Endothelial cell of umbilical vein (primary cell): ENCODE data around the gene RXFP1. TPM values are rescaled to one million over a fixed set of nuclear protein-coding genes. Genes with fewer than 3 reads are reported as not detected.

Source experiments
- BruUV-seq: library from RNA; stranded (reverse); fragments of 400-500 nt; replicated peaks from 2 replicates; lab custom pipeline; 2021; lab: Mats Ljungman, UMichigan
- CTCF ChIA-PET: fragments of 300-600, 350-600 bp; sonication (Branson Sonifier 250); formaldehyde crosslinking; loops from one replicate; lab custom pipeline; 2021; ENCODE audit warnings: antibody characterized with exemption, inconsistent platforms; lab: Charles Lee
- POLR2A ChIA-PET: fragments of 300-600, 350-600 bp; sonication (Branson Sonifier 250); formaldehyde crosslinking; loops from one replicate; lab custom pipeline; 2021; ENCODE audit warnings: antibody characterized with exemption, inconsistent platforms; lab: Charles Lee
- DNase-seq: peaks from one replicate; pipeline ENCODE4 v3.0.0-alpha.2; 2011; ENCODE audit warnings: low read depth, low spot score
- FAIRE-seq: peaks from 2 replicates; lab custom pipeline; 2011; peaks lifted over from hg19 to GRCh38; lab: Jason Lieb, UNC
- H2AFZ ChIP-seq: 2 replicates; pipeline ENCODE4 v1.6.0; 2012; ENCODE audit warnings: low read depth, low read length, control low read depth, inconsistent platforms
- H3K27ac ChIP-seq: 2 replicates; pipeline ENCODE4 v1.5.1; 2011; ENCODE audit warnings: low read depth, mild to moderate bottlenecking, control low read depth, low read length, moderate library complexity; ENCODE audit not compliant: insufficient read depth
- H3K27me3 ChIP-seq, 2 experiments: 2 replicates each; pipeline versions ENCODE4 v1.6.0 to v1.6.1; 2011; ENCODE audit warnings: low read length in 2 of 2, mixed read lengths in 1 of 2; ENCODE audit not compliant: control insufficient read depth in 2 of 2, insufficient read depth in 2 of 2
- H3K36me3 ChIP-seq, 2 experiments: 2 replicates in 1 of 2; 3 replicates in 1 of 2; pipeline ENCODE4 v1.5.1; 2011; ENCODE audit warnings: low read length in 2 of 2, mild to moderate bottlenecking in 1 of 2, moderate library complexity in 1 of 2; ENCODE audit not compliant: control insufficient read depth in 2 of 2, insufficient read depth in 2 of 2; ENCODE audit errors: extremely low read depth in 1 of 2
- H3K4me1 ChIP-seq: 3 replicates; pipeline ENCODE4 v1.5.1; 2011; ENCODE audit warnings: mild to moderate bottlenecking, low read length; ENCODE audit not compliant: control insufficient read depth, insufficient read depth; ENCODE audit errors: extremely low read depth
- H3K4me2 ChIP-seq: 2 replicates; pipeline ENCODE4 v1.6.1; 2011; ENCODE audit warnings: low read length, control low read depth, mixed read lengths; ENCODE audit not compliant: insufficient read depth
- H3K4me3 ChIP-seq, 3 experiments: fragments of 200-600 bp in 1 of 3; sonication (generic), shearing (Covaris generic) in 1 of 3; replicated peaks in 1 of 3; 2 replicates each; pipeline ENCODE4 v1.5.1; 2011 to 2016; ENCODE audit warnings: control low read depth in 3 of 3, low read length in 3 of 3, mild to moderate bottlenecking in 2 of 3, inconsistent platforms in 1 of 3, low read depth in 1 of 3, moderate library complexity in 1 of 3; ENCODE audit not compliant: insufficient read depth in 1 of 3
- H3K79me2 ChIP-seq: 2 replicates; pipeline ENCODE4 v1.6.0; 2012; ENCODE audit warnings: low read length, inconsistent platforms; ENCODE audit not compliant: control insufficient read depth, insufficient read depth
- H3K9ac ChIP-seq: replicated peaks from 2 replicates; pipeline ENCODE3; 2011; ENCODE audit warnings: low read length, control low read depth; ENCODE audit not compliant: insufficient read depth; ENCODE audit errors: extremely low read depth
- H3K9me1 ChIP-seq: replicated peaks from 3 replicates; pipeline ENCODE4 v1.6.0; 2011; ENCODE audit warnings: mild to moderate bottlenecking, low read length; ENCODE audit not compliant: control insufficient read depth, insufficient read depth; ENCODE audit errors: extremely low read depth
- H3K9me3 ChIP-seq: replicated peaks from 2 replicates; pipeline ENCODE4 v1.5.1; 2012; ENCODE audit warnings: low read length, inconsistent platforms; ENCODE audit not compliant: control insufficient read depth, insufficient read depth
- H4K20me1 ChIP-seq: replicated peaks from 2 replicates; pipeline ENCODE3; 2011; ENCODE audit warnings: mild to moderate bottlenecking, low read length; ENCODE audit not compliant: control insufficient read depth, insufficient read depth; ENCODE audit errors: extremely low read depth
- CTCF ChIP-seq, 2 donors: IDR thresholded peaks; 1 replicate in 1 of 2; 2 replicates in 1 of 2; pipeline ENCODE4 v1.5.1; 2011; ENCODE audit warnings: low read length in 2 of 2, mild to moderate bottlenecking in 2 of 2, moderate library complexity in 2 of 2, control low read depth in 1 of 2, inconsistent platforms in 1 of 2, low read depth in 1 of 2; ENCODE audit not compliant: insufficient read depth in 1 of 2; ENCODE audit errors: extremely low read depth in 1 of 2
- EZH2 ChIP-seq: IDR thresholded peaks from 2 replicates; pipeline ENCODE4 v1.6.1; 2012; ENCODE audit warnings: borderline replicate concordance, low read depth, mild to moderate bottlenecking, moderate library complexity, low read length, inconsistent platforms; ENCODE audit not compliant: severe bottlenecking
- FOS ChIP-seq: IDR thresholded peaks from 2 replicates; pipeline ENCODE4 v1.6.1; 2011; ENCODE audit warnings: mild to moderate bottlenecking, low read length, moderate library complexity, borderline replicate concordance; ENCODE audit not compliant: insufficient read depth
- GATA2 ChIP-seq: IDR thresholded peaks from 2 replicates; pipeline ENCODE4 v1.7.0; 2011; ENCODE audit warnings: low read depth, mild to moderate bottlenecking, moderate library complexity, mixed read lengths, low read length; ENCODE audit not compliant: insufficient read length, insufficient read depth
- JUN ChIP-seq: IDR thresholded peaks from 2 replicates; pipeline ENCODE4 v1.6.1; 2011; ENCODE audit warnings: borderline replicate concordance, low read depth; ENCODE audit not compliant: insufficient read length, insufficient read depth
- MAX ChIP-seq: IDR thresholded peaks from 2 replicates; pipeline ENCODE4 v1.6.1; 2011; ENCODE audit not compliant: insufficient read depth, insufficient read length
- MYC ChIP-seq: IDR thresholded peaks from one replicate; pipeline ENCODE4 v1.6.1; 2011; ENCODE audit warnings: mild to moderate bottlenecking, low read depth, low read length
- POLR2A ChIP-seq: IDR thresholded peaks from 2 replicates; pipeline ENCODE4 v1.6.1; 2012; ENCODE audit warnings: low read depth, mild to moderate bottlenecking, control low read depth, low read length
- POLR2AphosphoS5 ChIP-seq: IDR thresholded peaks from 2 replicates; pipeline ENCODE4 v1.6.1; 2012; ENCODE audit warnings: low read depth, mild to moderate bottlenecking, control low read depth, low read length, moderate library complexity; ENCODE audit not compliant: insufficient read depth
- dilution Hi-C: fragments of 300-500 bp; cut with MboI; formaldehyde crosslinking; loops from one replicate; pipeline ENCODE4 v1.15.0; 2019; ENCODE audit warnings: low sequenced_read_pairs; ENCODE audit not compliant: extremely low pct_ligation_motif_present
- intact Hi-C: fragments of 100-400 bp; cut with micrococcal nuclease; formaldehyde crosslinking; loops from one replicate; pipeline ENCODE4 v1.10.0; 2022
- polyA plus RNA-seq, 4 experiments: library from polyadenylated mRNA; depleted of rRNA in 3 of 4; stranded (reverse) in 3 of 4; unstranded in 1 of 4; fragments of >200 nt; gene quantifications; 2 replicates each; pipeline versions ENCODE4 v1.2.1 to v1.2.3, GENCODE V29; 2011 to 2012; ENCODE audit warnings: missing spikeins in 1 of 4
- total RNA-seq: library from RNA; stranded (reverse); gene quantifications from 2 replicates; pipeline ENCODE4 v1.2.3, GENCODE V29; 2021

RXFP1 gene
- total and polyA plus RNA-seq, 2 donors (not counting 3 experiments of a cell fraction or from before 2014, with no cell fraction given), result not detected

GRCh38 chr4:158636619-158637018 is 114.9 kb downstream of the RXFP1 start:
- Histone ChIP-seq H2AFZ (no peak overlapping the region), H3K4me3 (no peak overlapping the region), H3K9ac (no peak overlapping the region), H3K36me3 (no peaks in the 10 kb centered on the region), H3K9me1 (no peaks in the 10 kb centered on the region), H3K4me1 (no peaks in the 10 kb centered on the region), H3K27ac (no peak overlapping the region), H3K4me2 (no peak overlapping the region), H4K20me1 (no peaks in the 10 kb centered on the region), H3K9me3 (no peaks in the 10 kb centered on the region), H3K79me2 (no peaks in the 10 kb centered on the region), H3K27me3 (no peaks in the 10 kb centered on the region)
- intact Hi-C loops (no loop called here), dilution Hi-C loops (no loop called here)
- FAIRE-seq, result no peak
- no peak for DNase-seq
- TF ChIP-seq EZH2 (no peak), CTCF (IDR thresholded peaks at IDR 0.05; ENCODE audit: extremely low read depth in 1 of 2, insufficient read depth in 1 of 2, low read depth in 1 of 2, low read length in 2 of 2) (no peak), POLR2A (no peak), MAX (no peak), POLR2AphosphoS5 (no peak), MYC (no peak), JUN (no peak), FOS (no peak), GATA2 (no peak)
- CTCF ChIA-PET, result no interaction called here
- no TSS peak for BruUV-seq
- POLR2A ChIA-PET, result no interaction called here
